ENCODE data around the gene CHST15. TPM values are rescaled to one million over a fixed set of nuclear protein-coding genes. Genes with fewer than 3 reads are reported as not detected.

Gene CHST15
- total RNA-seq, 1 donor, result 16.4 TPM

DNA sequence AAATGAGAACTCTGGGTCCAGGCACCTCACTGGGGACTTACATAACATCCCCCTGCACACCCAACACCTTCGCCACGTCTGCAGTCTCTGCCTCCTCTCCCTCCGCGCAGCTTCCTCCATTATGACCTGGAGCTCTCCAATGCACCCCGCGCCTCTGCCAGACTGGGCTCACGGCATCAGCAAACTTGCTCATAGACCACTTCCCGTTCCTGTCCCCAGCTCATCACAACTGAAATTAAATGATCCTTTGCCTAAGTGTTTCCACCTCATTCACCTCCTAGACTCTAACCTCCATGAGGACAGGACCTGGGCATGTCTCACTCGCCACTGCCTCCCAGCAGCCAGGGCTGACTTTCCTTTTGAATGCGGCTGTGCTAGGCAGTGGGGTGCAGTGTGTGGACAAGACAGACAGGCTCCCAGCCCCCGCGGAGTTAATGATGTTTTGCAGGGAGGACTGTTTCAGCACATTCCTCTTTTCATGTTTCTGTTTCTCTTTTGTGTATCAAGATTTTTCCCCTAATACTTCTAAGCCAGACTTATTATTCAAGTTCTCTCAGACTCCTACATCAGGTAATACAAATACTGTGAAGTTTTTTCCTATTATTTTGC is 18.8 kb downstream of the CHST15 start:
- TF ChIP-seq, protein P1, sequence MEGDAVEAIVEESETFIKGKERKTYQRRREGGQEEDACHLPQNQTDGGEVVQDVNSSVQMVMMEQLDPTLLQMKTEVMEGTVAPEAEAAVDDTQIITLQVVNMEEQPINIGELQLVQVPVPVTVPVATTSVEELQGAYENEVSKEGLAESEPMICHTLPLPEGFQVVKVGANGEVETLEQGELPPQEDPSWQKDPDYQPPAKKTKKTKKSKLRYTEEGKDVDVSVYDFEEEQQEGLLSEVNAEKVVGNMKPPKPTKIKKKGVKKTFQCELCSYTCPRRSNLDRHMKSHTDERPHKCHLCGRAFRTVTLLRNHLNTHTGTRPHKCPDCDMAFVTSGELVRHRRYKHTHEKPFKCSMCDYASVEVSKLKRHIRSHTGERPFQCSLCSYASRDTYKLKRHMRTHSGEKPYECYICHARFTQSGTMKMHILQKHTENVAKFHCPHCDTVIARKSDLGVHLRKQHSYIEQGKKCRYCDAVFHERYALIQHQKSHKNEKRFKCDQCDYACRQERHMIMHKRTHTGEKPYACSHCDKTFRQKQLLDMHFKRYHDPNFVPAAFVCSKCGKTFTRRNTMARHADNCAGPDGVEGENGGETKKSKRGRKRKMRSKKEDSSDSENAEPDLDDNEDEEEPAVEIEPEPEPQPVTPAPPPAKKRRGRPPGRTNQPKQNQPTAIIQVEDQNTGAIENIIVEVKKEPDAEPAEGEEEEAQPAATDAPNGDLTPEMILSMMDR (IDR thresholded peaks at IDR 0.05; ENCODE audit: insufficient read depth, low read depth, low read length), result no peak
- H3K4me3 ChIP-seq (ENCODE audit: low read depth, low read length), result no peak overlapping the region
- DNase-seq (ENCODE audit: low read depth), result peak; percentile 41

DNA sequence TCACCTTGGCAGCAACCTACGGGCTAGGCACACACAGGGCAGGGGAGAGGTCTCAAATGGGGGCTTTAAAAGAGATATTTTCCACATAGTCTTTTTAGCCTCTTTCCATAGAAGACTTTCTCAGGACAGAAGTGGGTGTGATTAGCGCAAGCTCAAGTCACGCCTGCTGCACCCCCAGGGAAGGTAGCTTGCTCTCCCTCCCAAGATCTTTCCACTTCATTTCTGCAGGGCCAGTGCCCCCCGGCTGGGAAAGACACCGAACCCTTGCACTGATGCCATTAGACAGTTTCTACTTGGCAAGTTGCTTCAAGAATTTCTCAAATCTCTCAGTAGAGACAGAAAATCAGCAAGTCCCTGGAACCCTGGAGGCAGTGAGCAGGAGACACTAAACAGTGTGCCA is 19.4 kb downstream of the CHST15 start:
- H3K4me3 ChIP-seq (ENCODE audit: low read depth, low read length), result no peak overlapping the region
- DNase-seq (ENCODE audit: low read depth), result no peak
- TF ChIP-seq, protein P1 (IDR thresholded peaks at IDR 0.05; ENCODE audit: insufficient read depth, low read depth, low read length), result no peak

DNA sequence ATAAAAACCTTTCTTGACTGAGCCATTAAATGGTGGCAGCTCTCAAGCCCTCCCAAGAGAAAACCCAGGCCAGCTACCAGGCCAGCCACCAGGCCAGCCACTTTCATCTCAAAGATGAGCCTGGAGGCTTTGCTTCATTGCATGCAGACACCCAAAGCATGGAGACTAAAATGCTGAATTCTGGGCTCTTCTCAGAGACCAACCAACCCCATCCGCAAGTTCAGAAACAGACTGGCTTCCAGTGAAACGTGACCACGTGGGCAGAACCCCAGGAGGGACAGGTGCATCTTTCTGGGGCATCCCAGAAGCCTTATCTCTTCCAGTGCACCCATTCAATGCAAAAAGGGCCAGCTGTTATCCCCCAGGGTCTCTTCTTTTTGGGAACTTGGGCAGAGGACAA is 20.9 kb downstream of the CHST15 start:
- TF ChIP-seq, protein P1 (IDR thresholded peaks at IDR 0.05; ENCODE audit: insufficient read depth, low read depth, low read length), result no peak
- DNase-seq (ENCODE audit: low read depth), result no peak
- no peak overlapping the region for H3K4me3 ChIP-seq (ENCODE audit: low read depth, low read length)

DNA sequence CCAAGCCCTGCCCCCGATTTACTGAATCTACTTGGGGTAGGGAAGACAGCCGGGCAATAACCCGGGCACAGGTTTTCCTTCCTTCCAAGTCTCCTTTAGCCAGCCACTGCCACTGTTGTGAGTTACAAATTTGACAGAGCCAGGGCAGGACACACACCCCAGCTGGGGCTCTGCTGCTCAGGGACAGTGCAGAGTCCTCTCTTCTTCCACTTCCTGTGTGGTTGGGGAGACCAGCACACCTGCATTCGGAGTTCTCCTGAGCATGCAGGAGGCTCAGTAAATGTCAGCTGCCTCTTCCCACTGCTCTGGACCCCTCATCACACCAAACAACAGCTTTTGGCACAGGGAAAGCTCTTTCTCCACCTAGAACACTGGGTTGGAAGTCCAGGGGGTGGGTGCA is 21.3 kb downstream of the CHST15 start:
- TF ChIP-seq, protein P1 (IDR thresholded peaks at IDR 0.05; ENCODE audit: insufficient read depth, low read depth, low read length), result no peak

DNA sequence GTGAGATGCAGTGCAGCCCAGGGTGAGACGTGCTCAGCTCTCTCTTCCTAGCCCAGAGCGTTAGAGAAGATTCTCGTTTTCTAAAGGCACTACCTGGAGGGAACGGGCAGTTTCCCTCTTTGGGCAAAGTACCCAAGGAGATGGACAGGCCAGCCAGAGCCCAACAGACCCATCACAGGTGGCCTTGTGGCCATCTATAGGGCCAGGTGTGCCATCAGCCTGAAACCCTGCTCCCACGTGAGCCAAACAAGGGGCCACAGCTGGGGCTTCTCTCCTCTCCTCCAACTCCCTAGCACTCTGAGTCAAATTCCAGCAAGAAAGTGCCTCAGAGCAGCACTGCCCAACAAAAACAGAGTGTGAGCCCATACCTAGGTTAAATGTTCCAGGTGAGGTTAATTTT is 22.3 kb downstream of the CHST15 start:
- H3K4me3 ChIP-seq (ENCODE audit: low read depth, low read length), result no peak overlapping the region
- TF ChIP-seq, protein P1 (IDR thresholded peaks at IDR 0.05; ENCODE audit: insufficient read depth, low read depth, low read length), result no peak
- no peak for DNase-seq (ENCODE audit: low read depth)

More for the DNA sequence above, 21.3 kb downstream of the CHST15 start:
- H3K4me3 ChIP-seq (ENCODE audit: low read depth, low read length), result no peak overlapping the region
- DNase-seq (ENCODE audit: low read depth), result no peak

DNA sequence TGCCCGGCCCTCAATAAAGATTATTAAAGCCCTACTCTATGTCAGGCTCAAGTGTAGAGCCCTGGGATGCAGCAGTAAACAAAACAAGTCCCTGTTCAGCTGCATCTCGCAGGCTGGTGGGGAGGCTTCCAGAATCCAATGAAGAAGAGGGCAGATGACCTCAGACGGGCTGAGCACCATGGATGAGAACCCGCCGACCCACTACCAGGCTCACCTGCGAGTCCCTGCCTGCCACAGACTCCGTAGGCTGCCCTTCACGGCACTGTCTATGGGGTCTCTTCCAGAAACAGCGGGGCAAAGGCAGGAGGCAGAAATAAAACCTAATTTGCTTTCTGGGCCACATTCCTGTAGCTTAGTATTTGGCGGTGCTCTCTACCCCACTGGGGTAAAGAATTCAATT is 22.7 kb downstream of the CHST15 start:
- no peak for DNase-seq (ENCODE audit: low read depth)
- TF ChIP-seq, protein P1 (IDR thresholded peaks at IDR 0.05; ENCODE audit: insufficient read depth, low read depth, low read length), result no peak
- H3K4me3 ChIP-seq (ENCODE audit: low read depth, low read length), result no peak overlapping the region
